Neural cell (in vitro differentiated cells): Measurements from ENCODE around the gene NACC2. TPM values are rescaled to one million over a fixed set of nuclear protein-coding genes. Genes with fewer than 3 reads are reported as not detected.

ENCODE experiments used
- H2AFZ ChIP-seq: fragments of 200-600, 300-800 bp; sonication (generic), shearing (Covaris generic); 2 replicates; pipeline ENCODE4 v1.6.0; 2014; ENCODE audit warnings: low read depth, mild to moderate bottlenecking, antibody characterized with exemption, low read length, moderate library complexity
- H3F3A ChIP-seq: fragments of 200-600 bp; shearing (Covaris generic); 2 replicates; pipeline ENCODE4 v1.6.1; 2016; ENCODE audit warnings: mild to moderate bottlenecking, moderate library complexity, mixed read lengths, antibody characterized with exemption, low read length; ENCODE audit not compliant: insufficient read depth, poor library complexity, severe bottlenecking
- H3K27ac ChIP-seq: fragments of 200-600, 300-800 bp; sonication (generic), shearing (Covaris generic); 2 replicates; pipeline ENCODE4 v1.5.1; 2014; ENCODE audit warnings: mild to moderate bottlenecking, low read length, moderate library complexity
- H3K27me3 ChIP-seq: fragments of 300-800, 200-600 bp; sonication (generic), shearing (Covaris generic); 2 replicates; pipeline ENCODE4 v1.6.0; 2014; ENCODE audit warnings: mild to moderate bottlenecking, low read depth, low read length, moderate library complexity; ENCODE audit not compliant: insufficient read depth
- H3K36me3 ChIP-seq: fragments of 300-800, 200-600 bp; sonication (generic), shearing (Covaris generic); 2 replicates; pipeline ENCODE4 v1.5.1; 2014; ENCODE audit warnings: mild to moderate bottlenecking, antibody characterized with exemption, low read length, moderate library complexity; ENCODE audit not compliant: insufficient read depth
- H3K4me2 ChIP-seq: fragments of 300-800, 200-600 bp; sonication (generic), shearing (Covaris generic); 2 replicates; pipeline ENCODE4 v1.6.0; 2014; ENCODE audit warnings: mild to moderate bottlenecking, low read length
- H3K4me3 ChIP-seq: fragments of 300-800, 200-600 bp; sonication (generic), shearing (Covaris generic); 2 replicates; pipeline ENCODE4 v1.5.1; 2014; ENCODE audit warnings: mild to moderate bottlenecking, low read length, moderate library complexity
- H3K79me2 ChIP-seq: fragments of 200-600 bp; shearing (Covaris generic); replicated peaks from 2 replicates; pipeline ENCODE4 v1.6.0; 2014; ENCODE audit warnings: mild to moderate bottlenecking, low read length, moderate library complexity; ENCODE audit not compliant: insufficient read depth
- H3K9ac ChIP-seq: fragments of 300-800, 200-600 bp; sonication (generic), shearing (Covaris generic); 2 replicates; pipeline ENCODE4 v1.6.1; 2016; ENCODE audit warnings: mild to moderate bottlenecking, low read length, mixed read lengths
- H3K9me2 ChIP-seq: fragments of 200-600 bp; shearing (Covaris generic); 2 replicates; pipeline ENCODE4 v1.6.1; 2016; ENCODE audit warnings: mild to moderate bottlenecking, low read length, mixed read lengths; ENCODE audit not compliant: insufficient read depth
- H3K9me3 ChIP-seq: fragments of 200-600, 300-800 bp; sonication (generic), shearing (Covaris generic); 2 replicates; pipeline ENCODE4 v1.6.1; 2016; ENCODE audit warnings: mild to moderate bottlenecking, mixed run types, low read length, moderate library complexity, mixed read lengths
- H4K20me1 ChIP-seq: fragments of 200-600 bp; shearing (Covaris generic); 2 replicates; pipeline ENCODE4 v1.6.1; 2016; ENCODE audit warnings: mild to moderate bottlenecking, mixed run types; ENCODE audit not compliant: insufficient read depth
- EP300 ChIP-seq: fragments of 450-650 bp; conservative IDR thresholded peaks from 2 replicates; pipeline ENCODE4 v1.6.1; 2014; ENCODE audit warnings: antibody characterized with exemption, mild to moderate bottlenecking, moderate library complexity; ENCODE audit not compliant: poor library complexity, severe bottlenecking
- EZH2 ChIP-seq: fragments of 200-600, 300-800 bp; shearing (Covaris generic), sonication (generic); IDR thresholded peaks from 2 replicates; pipeline ENCODE4 v1.6.1; 2014; ENCODE audit warnings: antibody characterized with exemption, low read length, borderline replicate concordance, mild to moderate bottlenecking; ENCODE audit not compliant: insufficient read depth, poor library complexity, severe bottlenecking
- MXI1 ChIP-seq: fragments of 450-650 bp; conservative IDR thresholded peaks from 2 replicates; pipeline ENCODE4 v1.6.1; 2014; ENCODE audit warnings: antibody characterized with exemption, mild to moderate bottlenecking; ENCODE audit not compliant: poor library complexity, severe bottlenecking
- POLR2AphosphoS5 ChIP-seq: IDR thresholded peaks from 2 replicates; pipeline ENCODE4 v1.6.1; 2012
- RAD21 ChIP-seq: fragments of 450-650 bp; conservative IDR thresholded peaks from 2 replicates; pipeline ENCODE4 v1.6.1; 2014; ENCODE audit warnings: antibody characterized with exemption, mild to moderate bottlenecking, moderate library complexity
- SMC3 ChIP-seq: fragments of 450-650 bp; conservative IDR thresholded peaks from 2 replicates; pipeline ENCODE4 v1.6.1; 2014; ENCODE audit warnings: antibody characterized with exemption, mild to moderate bottlenecking, moderate library complexity; ENCODE audit not compliant: poor library complexity
- TAF1 ChIP-seq: IDR thresholded peaks from 2 replicates; pipeline ENCODE4 v1.6.1; 2012; ENCODE audit warnings: low read depth
- polyA plus RNA-seq: library from polyadenylated mRNA; depleted of rRNA; stranded (reverse); fragments of >200 nt; gene quantifications from 2 replicates; pipeline ENCODE4 v1.2.3, GENCODE V29; 2014
- TF ChIP-seq, protein P1 (sequence below): fragments of 450-650 bp; IDR thresholded peaks from 2 replicates; pipeline ENCODE4 v1.5.1; 2014; ENCODE audit warnings: antibody characterized with exemption, mild to moderate bottlenecking, moderate library complexity; ENCODE audit not compliant: poor library complexity, severe bottlenecking
- TF ChIP-seq, protein P2 (sequence below): IDR thresholded peaks from 2 replicates; pipeline ENCODE4 v1.6.1; 2012; ENCODE audit warnings: borderline replicate concordance

NACC2 gene
- polyA plus RNA-seq, 1 donor from 2014 or later = 1.7 TPM

DNA sequence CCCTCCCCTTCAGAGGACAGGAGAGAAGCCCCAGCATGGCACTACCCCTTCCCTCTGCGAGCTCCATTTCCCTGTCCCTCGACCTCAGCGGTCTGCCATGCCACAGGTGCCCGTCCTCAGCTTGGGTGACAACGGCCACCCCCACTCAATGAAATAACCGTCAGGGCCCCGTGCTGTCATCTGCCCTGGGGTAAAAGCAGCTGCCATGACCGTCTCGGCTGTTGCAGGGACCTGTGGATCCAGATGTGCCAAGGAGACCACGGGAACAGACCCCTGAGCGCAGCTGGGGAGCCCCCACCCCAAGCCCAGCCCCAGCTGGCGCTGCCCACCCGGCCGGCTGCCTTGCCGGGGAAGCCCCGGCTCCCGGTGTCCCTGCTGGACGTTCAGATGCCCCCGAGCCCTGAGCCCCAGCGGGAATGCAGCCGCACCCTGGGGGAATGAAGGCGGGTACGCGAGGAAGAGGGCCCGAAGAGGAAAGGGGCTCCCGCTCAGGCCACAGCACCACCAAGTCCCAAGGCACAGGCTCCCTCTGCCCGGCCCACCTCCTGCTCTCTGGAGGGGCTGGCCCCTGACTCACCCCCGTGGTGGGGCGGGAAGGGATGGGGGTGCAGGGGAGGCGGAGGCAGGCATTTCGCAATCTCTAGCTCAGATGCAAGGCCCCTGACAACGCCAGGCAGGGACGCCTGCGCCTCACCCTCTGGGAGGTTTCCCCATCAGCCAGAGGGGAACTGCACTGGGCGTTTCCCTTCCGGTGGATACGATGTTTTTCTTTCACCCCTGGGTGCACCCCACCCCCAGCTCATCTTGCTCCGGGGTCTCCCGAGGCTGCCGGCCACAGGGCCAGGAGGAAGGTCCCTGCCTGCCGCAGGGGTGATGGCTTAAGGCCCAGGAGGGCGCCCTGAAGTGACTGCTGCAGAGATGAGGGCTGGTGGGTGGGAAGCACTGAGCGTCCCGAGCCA, 49.2 kb downstream of the NACC2 start:
- Histone ChIP-seq H3K9me2 (no peaks in the 10 kb centered on the region), H3K79me2 (no peaks in the 10 kb centered on the region), H3K27ac (no peak overlapping the region), H3K4me3 (no peak overlapping the region), H3K4me2 (no peak overlapping the region), H3K9ac (no peak overlapping the region), H3K36me3 (no peaks in the 10 kb centered on the region), H3K9me3 (no peaks in the 10 kb centered on the region), H3K27me3 (no peaks in the 10 kb centered on the region), H3F3A (no peaks in the 10 kb centered on the region), H2AFZ (no peak overlapping the region), H4K20me1 (no peaks in the 10 kb centered on the region)
- no peak for TF ChIP-seq MXI1
- no peak for TF ChIP-seq EP300
- no peak for TF ChIP-seq RAD21
- TF ChIP-seq, protein P1, sequence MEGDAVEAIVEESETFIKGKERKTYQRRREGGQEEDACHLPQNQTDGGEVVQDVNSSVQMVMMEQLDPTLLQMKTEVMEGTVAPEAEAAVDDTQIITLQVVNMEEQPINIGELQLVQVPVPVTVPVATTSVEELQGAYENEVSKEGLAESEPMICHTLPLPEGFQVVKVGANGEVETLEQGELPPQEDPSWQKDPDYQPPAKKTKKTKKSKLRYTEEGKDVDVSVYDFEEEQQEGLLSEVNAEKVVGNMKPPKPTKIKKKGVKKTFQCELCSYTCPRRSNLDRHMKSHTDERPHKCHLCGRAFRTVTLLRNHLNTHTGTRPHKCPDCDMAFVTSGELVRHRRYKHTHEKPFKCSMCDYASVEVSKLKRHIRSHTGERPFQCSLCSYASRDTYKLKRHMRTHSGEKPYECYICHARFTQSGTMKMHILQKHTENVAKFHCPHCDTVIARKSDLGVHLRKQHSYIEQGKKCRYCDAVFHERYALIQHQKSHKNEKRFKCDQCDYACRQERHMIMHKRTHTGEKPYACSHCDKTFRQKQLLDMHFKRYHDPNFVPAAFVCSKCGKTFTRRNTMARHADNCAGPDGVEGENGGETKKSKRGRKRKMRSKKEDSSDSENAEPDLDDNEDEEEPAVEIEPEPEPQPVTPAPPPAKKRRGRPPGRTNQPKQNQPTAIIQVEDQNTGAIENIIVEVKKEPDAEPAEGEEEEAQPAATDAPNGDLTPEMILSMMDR = no peak
- no peak for TF ChIP-seq TAF1
- no peak for TF ChIP-seq POLR2AphosphoS5
- no peak for TF ChIP-seq EZH2
- TF ChIP-seq SMC3 = no peak
- TF ChIP-seq, protein P2, sequence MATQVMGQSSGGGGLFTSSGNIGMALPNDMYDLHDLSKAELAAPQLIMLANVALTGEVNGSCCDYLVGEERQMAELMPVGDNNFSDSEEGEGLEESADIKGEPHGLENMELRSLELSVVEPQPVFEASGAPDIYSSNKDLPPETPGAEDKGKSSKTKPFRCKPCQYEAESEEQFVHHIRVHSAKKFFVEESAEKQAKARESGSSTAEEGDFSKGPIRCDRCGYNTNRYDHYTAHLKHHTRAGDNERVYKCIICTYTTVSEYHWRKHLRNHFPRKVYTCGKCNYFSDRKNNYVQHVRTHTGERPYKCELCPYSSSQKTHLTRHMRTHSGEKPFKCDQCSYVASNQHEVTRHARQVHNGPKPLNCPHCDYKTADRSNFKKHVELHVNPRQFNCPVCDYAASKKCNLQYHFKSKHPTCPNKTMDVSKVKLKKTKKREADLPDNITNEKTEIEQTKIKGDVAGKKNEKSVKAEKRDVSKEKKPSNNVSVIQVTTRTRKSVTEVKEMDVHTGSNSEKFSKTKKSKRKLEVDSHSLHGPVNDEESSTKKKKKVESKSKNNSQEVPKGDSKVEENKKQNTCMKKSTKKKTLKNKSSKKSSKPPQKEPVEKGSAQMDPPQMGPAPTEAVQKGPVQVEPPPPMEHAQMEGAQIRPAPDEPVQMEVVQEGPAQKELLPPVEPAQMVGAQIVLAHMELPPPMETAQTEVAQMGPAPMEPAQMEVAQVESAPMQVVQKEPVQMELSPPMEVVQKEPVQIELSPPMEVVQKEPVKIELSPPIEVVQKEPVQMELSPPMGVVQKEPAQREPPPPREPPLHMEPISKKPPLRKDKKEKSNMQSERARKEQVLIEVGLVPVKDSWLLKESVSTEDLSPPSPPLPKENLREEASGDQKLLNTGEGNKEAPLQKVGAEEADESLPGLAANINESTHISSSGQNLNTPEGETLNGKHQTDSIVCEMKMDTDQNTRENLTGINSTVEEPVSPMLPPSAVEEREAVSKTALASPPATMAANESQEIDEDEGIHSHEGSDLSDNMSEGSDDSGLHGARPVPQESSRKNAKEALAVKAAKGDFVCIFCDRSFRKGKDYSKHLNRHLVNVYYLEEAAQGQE = no peak

DNA sequence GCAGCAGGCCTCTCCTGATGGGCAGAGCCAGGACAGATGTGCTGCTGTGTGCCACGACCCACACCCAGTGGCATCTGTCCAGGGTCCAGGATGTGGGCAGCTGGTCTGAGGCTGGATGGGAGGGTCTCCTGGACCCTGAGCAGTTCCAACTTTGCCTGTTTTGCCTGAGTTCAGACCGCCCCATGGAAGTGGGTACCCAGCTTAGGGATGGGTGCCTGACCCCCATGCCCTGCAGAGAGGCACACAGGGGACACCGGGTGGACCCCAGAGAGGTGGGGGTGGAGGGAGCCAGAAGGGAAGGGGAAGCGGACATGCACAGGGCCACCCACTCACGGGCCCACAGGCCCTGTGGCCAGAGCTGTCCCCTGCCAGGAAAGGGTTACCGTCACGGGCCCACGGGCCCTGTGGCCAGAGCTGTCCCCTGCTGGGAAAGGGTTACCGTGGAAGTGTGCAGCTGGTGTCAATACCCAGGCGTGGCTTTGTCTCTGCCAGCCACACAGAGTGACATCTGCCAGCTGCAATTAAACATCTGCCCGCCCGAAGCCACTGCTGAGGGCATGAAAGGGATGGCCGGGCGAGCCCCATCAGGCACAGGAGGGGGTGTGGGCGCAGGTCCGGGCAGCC, 50.0 kb downstream of the NACC2 start:
- no peaks in the 10 kb centered on the region for H4K20me1 ChIP-seq
- no peak overlapping the region for H3K4me2 ChIP-seq
- no peaks in the 10 kb centered on the region for H3F3A ChIP-seq
- H3K9me3 ChIP-seq = no peaks in the 10 kb centered on the region
- H3K27ac ChIP-seq = no peak overlapping the region
- H3K27me3 ChIP-seq = no peaks in the 10 kb centered on the region
- no peaks in the 10 kb centered on the region for H3K9me2 ChIP-seq
- no peak overlapping the region for H2AFZ ChIP-seq
- no peaks in the 10 kb centered on the region for H3K79me2 ChIP-seq
- no peaks in the 10 kb centered on the region for H3K36me3 ChIP-seq
- no peak for TF ChIP-seq MXI1
- no peak for TF ChIP-seq TAF1
- TF ChIP-seq EP300 = no peak
- TF ChIP-seq, protein P1 = no peak
- TF ChIP-seq POLR2AphosphoS5 = no peak
- TF ChIP-seq EZH2 = no peak
- TF ChIP-seq, protein P2 = no peak
- no peak for TF ChIP-seq SMC3
- no peak for TF ChIP-seq RAD21
- no peak overlapping the region for H3K4me3 ChIP-seq
- H3K9ac ChIP-seq = no peak overlapping the region
